IMR-90 (cell line): ENCODE measurements around the gene AP2M1.

Source experiments
- BHLHE40 ChIP-seq: fragments of 150-350 bp; IDR thresholded peaks from 2 replicates; pipeline ENCODE4 v1.6.1; 2016; ENCODE audit warnings: mild to moderate bottlenecking, low read depth, low read length
- ELK1 ChIP-seq: fragments of 150-350 bp; IDR thresholded peaks from 2 replicates; pipeline ENCODE4 v1.6.1; 2016; ENCODE audit warnings: low read depth, mild to moderate bottlenecking, low read length, moderate library complexity, borderline replicate concordance
- FOS ChIP-seq: fragments of 150-350 bp; IDR thresholded peaks from 2 replicates; pipeline ENCODE4 v1.6.1; 2016; ENCODE audit warnings: low read depth, low read length
- MXI1 ChIP-seq: IDR thresholded peaks from 2 replicates; pipeline ENCODE4 v1.6.1; 2012; ENCODE audit warnings: low read depth, mild to moderate bottlenecking, low read length, moderate library complexity, borderline replicate concordance
- POLR2A ChIP-seq: IDR thresholded peaks from 2 replicates; pipeline ENCODE4 v1.6.1; 2012; ENCODE audit warnings: mild to moderate bottlenecking, low read depth, low read length
- RAD21 ChIP-seq: IDR thresholded peaks from 2 replicates; pipeline ENCODE4 v1.6.1; 2012; ENCODE audit warnings: low read length, improper control_type of control experiment
- RCOR1 ChIP-seq: IDR thresholded peaks from 2 replicates; pipeline ENCODE4 v1.6.1; 2012; ENCODE audit warnings: mild to moderate bottlenecking, low read length, improper control_type of control experiment; ENCODE audit not compliant: insufficient replicate concordance
- RFX5 ChIP-seq: IDR thresholded peaks from 2 replicates; pipeline ENCODE4 v1.8.0; 2012; ENCODE audit warnings: low read depth, mild to moderate bottlenecking, low read length, moderate library complexity
- TF ChIP-seq, protein P1 (sequence below): conservative IDR thresholded peaks from 2 replicates; pipeline ENCODE4 v1.5.1; 2012; ENCODE audit warnings: mild to moderate bottlenecking, low read depth, low read length, improper control_type of control experiment

DNA sequence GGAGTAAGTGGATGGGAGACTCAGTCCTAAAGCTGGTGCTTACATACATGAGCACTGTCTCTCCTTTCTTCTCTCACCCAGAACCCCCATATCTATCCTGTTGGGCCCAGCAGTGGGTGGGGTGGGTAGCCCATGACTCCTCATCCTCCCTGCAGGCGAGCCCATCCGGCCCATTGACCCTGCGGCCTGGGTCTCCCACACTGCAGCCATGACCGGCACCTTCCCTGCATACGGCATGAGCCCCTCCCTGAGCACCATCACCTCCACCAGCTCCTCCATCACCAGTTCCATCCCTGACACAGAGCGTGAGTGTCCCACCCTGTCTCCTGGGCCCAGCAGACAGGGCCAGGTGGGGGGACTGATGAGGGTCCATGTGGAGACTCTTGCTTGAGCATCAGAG, 8.0 kb upstream of the AP2M1 start:
- TF ChIP-seq, protein P1, sequence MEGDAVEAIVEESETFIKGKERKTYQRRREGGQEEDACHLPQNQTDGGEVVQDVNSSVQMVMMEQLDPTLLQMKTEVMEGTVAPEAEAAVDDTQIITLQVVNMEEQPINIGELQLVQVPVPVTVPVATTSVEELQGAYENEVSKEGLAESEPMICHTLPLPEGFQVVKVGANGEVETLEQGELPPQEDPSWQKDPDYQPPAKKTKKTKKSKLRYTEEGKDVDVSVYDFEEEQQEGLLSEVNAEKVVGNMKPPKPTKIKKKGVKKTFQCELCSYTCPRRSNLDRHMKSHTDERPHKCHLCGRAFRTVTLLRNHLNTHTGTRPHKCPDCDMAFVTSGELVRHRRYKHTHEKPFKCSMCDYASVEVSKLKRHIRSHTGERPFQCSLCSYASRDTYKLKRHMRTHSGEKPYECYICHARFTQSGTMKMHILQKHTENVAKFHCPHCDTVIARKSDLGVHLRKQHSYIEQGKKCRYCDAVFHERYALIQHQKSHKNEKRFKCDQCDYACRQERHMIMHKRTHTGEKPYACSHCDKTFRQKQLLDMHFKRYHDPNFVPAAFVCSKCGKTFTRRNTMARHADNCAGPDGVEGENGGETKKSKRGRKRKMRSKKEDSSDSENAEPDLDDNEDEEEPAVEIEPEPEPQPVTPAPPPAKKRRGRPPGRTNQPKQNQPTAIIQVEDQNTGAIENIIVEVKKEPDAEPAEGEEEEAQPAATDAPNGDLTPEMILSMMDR: no peak
- TF ChIP-seq POLR2A (no peak), MXI1 (no peak), FOS (no peak), RFX5 (no peak), RAD21 (no peak), BHLHE40 (no peak), ELK1 (no peak), RCOR1 (no peak)
